M059J (cell line): ENCODE data around the gene LHPP. TPM values are rescaled to one million over a fixed set of nuclear protein-coding genes. Genes with fewer than 3 reads are reported as not detected.

Experiments used
- DNase-seq: peaks from one replicate; pipeline ENCODE4 v3.0.0-alpha.2; 2012; ENCODE audit warnings: low read depth
- total RNA-seq: library from RNA; depleted of rRNA; stranded (reverse); fragments of >200 nt; shearing (Covaris generic); gene quantifications from 2 replicates; pipeline ENCODE4 v1.2.3, GENCODE V29; 2014

Gene LHPP
- total RNA-seq, 1 experiment from 2014 or later, result 17.3 TPM

GRCh38 chr10:124641282-124642087 lies 179.9 kb downstream of the LHPP start:
- no peak for DNase-seq

- DNase-seq, result no peak
Measured at GRCh38 chr10:124642088-124642710, 180.6 kb downstream of the LHPP start.

- DNase-seq, result no peak
Measured at GRCh38 chr10:124643330-124644009, 181.8 kb downstream of the LHPP start.

GRCh38 chr10:124644236-124644635 lies 182.6 kb downstream of the LHPP start:
- no peak for DNase-seq

- no peak for DNase-seq
Measured at GRCh38 chr10:124644771-124645415, 183.3 kb downstream of the LHPP start.

GRCh38 chr10:124645467-124646095 lies 184.0 kb downstream of the LHPP start:
- no peak for DNase-seq

GRCh38 chr10:124646483-124647352 lies 185.1 kb downstream of the LHPP start:
- DNase-seq, result peak; percentile 71

GRCh38 chr10:124647421-124648130 lies 186.0 kb downstream of the LHPP start:
- DNase-seq, result peak; percentile 44

GRCh38 chr10:124648131-124648475 lies 186.5 kb downstream of the LHPP start:
- no peak for DNase-seq

- DNase-seq, result peak; percentile 48
Measured at GRCh38 chr10:124648738-124649137, 187.1 kb downstream of the LHPP start.

- no peak for DNase-seq
Measured at GRCh38 chr10:124649214-124649613, 187.6 kb downstream of the LHPP start.

- no peak for DNase-seq
Measured at GRCh38 chr10:124650263-124650662, 188.6 kb downstream of the LHPP start.

- DNase-seq, result no peak
Measured at GRCh38 chr10:124650820-124651401, 189.3 kb downstream of the LHPP start.

GRCh38 chr10:124651402-124651891 lies 189.8 kb downstream of the LHPP start:
- no peak for DNase-seq

GRCh38 chr10:124652200-124652599 lies 190.6 kb downstream of the LHPP start:
- no peak for DNase-seq

- no peak for DNase-seq
Measured at GRCh38 chr10:124652701-124653100, 191.1 kb downstream of the LHPP start.

GRCh38 chr10:124653311-124653710 lies 191.7 kb downstream of the LHPP start:
- DNase-seq, result no peak

- no peak for DNase-seq
Measured at GRCh38 chr10:124653811-124654651, 192.4 kb downstream of the LHPP start.

- no peak for DNase-seq
Measured at GRCh38 chr10:124654686-124655085, 193.1 kb downstream of the LHPP start.
